SK-N-MC (cell line): ENCODE results near the gene CDC37.

Experiments
- EZH2 ChIP-seq: fragments of 200-600 bp; sonication (generic); IDR thresholded peaks from one replicate; pipeline ENCODE4 v1.6.1; 2017; ENCODE audit warnings: antibody characterized with exemption
- POLR2AphosphoS5 ChIP-seq: IDR thresholded peaks from 2 replicates; pipeline ENCODE4 v1.6.1; 2012; ENCODE audit warnings: mild to moderate bottlenecking, low read depth, low read length, borderline replicate concordance

DNA sequence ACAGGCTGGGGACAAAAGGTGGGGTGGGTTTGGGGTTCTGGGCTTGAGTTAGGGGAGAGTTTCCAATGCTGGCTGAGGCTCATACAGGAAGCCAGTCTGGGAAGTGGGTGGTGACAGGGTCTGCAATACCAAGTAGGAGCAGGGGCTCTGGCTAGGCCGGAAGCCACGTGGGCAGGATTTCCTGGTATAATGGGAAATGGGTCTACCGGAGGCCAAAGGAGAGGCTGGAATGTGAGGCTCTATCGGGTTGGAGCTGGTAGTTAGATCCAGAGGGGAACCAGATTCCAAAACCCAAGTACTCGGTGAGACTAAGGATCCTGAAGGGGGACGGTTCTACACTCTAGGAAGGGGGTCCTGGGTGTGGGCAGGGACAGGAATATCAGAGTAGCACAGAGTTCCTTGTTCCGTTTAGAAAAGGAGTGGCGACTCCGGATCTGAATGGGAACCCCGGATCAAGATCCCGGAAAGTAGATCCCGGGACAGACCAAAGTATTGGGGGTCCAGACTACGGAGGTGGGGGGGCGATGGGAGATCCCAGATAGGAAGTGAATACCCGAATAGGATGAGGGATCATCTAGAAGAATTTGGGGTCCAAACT lies 802 bp downstream of the CDC37 start:
- no peak for TF ChIP-seq EZH2
- TF ChIP-seq POLR2AphosphoS5, result peak; percentile 34; the same call in 1 of the 2 replicates
